GM12872 (cell line): ENCODE measurements around the gene VWA7.
A peak's percentile ranks its signal among the peaks of the same experiment; 100 is the strongest.

ENCODE experiments used
- CTCF ChIP-seq: IDR thresholded peaks from 3 replicates; pipeline ENCODE4 v1.5.1; 2011; ENCODE audit warnings: low read depth, mild to moderate bottlenecking, low read length, moderate library complexity; ENCODE audit not compliant: insufficient read depth

VWA7 gene

GRCh38 chr6:31797588-31797987, 20.5 kb upstream of the VWA7 start:
- no peak for TF ChIP-seq CTCF

- TF ChIP-seq CTCF: no peak
Observed at GRCh38 chr6:31796993-31797385, 19.9 kb upstream of the VWA7 start.

GRCh38 chr6:31795616-31796298, 18.6 kb upstream of the VWA7 start, which contains the start of gene VARS1:
Gene VARS1, minus strand, starts transcription at chr6:31795752. Its CDS starts 535 bp downstream, at chr6:31795217.
- TF ChIP-seq CTCF: peak; percentile 90

GRCh38 chr6:31794866-31795615, 17.9 kb upstream of the VWA7 start:
- no peak for TF ChIP-seq CTCF

- TF ChIP-seq CTCF: no peak
Observed at GRCh38 chr6:31794294-31794865, 17.3 kb upstream of the VWA7 start.

- TF ChIP-seq CTCF: no peak
Observed at GRCh38 chr6:31792761-31793171, 15.6 kb upstream of the VWA7 start.

GRCh38 chr6:31792090-31792374, 14.9 kb upstream of the VWA7 start:
- TF ChIP-seq CTCF: no peak
